Measurements from ENCODE around the gene SLC49A4. TPM values are rescaled to one million over a fixed set of nuclear protein-coding genes. Genes with fewer than 3 reads are reported as not detected.
A peak's percentile ranks its signal among the peaks of the same experiment; 100 is the strongest.

The SLC49A4 gene
- total RNA-seq, 1 experiment from 2014 or later = 49.5 TPM

DNA sequence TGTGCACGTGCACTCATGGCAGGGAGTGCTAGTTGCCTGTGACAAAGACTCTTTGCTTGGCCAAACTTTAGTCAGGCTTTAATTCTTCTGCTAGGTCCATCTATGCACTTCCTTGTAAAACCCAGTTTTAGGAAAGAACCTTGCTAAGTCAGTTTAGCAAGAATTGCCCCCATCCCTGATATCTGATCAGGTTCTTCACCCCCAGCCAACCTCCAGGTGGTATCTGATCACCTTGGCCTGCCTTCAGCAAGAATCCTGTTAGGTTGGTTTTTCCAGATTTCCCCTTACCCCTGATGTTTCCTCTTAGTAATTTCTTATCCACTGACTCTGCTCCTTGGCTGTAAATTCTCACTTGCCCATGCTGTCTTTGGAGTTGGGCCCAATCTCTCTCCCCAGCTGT is 9.6 kb upstream of the SLC49A4 start:
- DNase-seq (ENCODE audit: low spot score) = no peak

DNA sequence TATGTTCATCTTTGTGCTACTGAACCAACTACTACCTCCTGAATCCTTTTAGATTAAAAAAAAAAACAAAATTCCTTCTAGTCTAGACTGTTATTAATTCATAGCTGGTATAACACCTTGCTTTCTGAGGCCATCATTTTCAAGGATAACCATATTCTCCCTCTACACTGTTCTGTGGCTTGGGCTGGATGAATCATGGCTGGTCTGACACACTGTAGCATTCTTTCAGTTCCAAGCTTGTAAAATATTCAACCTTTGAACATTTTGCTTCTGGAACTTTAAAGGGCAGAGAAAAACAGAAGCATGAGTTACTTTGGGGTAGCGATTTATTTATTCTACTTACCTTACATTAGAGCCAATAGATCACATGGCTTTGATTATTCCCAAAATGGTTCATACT is 8.8 kb upstream of the SLC49A4 start:
- peak; percentile 32 for DNase-seq (ENCODE audit: low spot score)

- DNase-seq (ENCODE audit: low spot score) = no peak
These were observed 7.0 kb upstream of the SLC49A4 start for GRCh38 chr3:122787872-122788271.

DNA sequence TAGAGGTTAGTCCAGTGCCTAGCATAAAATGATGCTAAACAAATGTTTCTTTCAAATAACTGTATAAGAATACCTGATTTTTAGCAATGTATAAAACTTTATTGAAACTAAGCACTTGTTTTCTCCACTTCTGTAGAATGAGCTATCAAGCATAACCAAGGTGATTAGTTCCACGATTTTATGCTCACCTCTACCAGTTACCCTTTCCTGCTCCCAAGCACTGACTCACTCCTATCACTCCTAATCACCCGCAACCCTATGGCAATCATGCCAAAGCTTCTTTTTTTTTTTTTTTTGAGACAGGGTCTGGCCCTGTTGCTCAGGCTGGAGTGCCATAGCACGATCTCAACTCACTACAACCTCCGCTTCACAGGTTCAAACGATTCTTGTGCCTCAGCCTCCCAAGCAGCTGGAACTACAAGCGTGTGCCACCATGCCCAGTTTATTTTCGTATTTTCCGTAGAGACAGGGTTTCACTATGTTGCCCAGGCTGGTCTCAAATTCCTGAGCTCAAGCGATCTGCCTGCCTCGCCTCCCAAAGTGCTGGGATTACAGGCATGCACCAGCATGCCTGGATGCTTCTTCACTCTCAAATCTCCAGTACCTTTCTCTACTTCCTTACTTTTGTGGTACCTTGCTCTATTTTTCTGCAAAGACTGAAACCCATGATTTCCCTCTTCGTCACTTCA is 5.1 kb upstream of the SLC49A4 start:
- DNase-seq (ENCODE audit: low spot score) = no peak

GRCh38 chr3:122793568-122794416 is 1.1 kb upstream of the SLC49A4 start, which contains the start of gene HSPBAP1:
HSPBAP1 (minus strand) TSS chr3:122793831; CDS start chr3:122793680, 151 bp downstream.
- DNase-seq (ENCODE audit: low spot score) = peak; percentile 81

DNA sequence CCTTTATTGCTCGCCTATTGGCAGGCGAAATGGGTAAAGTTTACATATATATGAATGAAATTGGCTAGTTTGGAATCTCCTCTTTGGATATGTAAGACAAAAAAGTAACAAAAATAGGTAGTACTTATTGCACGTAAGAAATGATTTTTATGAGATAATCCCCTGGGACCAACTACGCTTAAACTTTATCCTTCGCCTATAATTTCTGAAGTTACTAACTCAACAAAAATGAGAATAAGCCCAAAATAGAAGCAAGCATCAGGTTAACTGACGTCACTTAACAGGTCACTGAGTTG is 438 bp upstream of the SLC49A4 start:
- DNase-seq (ENCODE audit: low spot score) = no peak

DNA sequence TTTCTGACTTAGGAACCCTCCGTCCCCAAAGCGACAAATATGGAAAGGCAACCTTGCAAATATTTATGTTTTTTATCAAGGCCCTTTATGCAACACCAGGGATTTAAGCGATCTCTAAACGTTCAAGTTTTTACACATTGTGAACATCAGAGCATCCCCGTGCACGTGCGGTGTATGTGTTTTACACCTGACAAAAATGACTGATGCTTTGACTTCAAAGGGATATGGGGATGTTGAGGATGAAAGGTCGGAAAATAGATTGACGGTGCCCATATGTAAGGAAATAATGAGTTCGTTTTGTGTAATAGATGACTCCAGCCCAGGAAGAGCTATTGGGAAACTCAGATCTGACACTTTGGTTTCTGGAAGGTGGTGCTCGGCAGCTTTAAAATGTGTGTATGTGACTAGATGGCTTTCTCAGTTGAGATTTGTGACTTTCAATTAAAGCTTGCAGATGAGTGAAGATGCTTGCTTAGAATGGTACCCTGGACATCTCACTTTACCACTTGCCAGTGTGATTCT is 866 bp downstream of the SLC49A4 start:
- no peak for DNase-seq (ENCODE audit: low spot score)

DNA sequence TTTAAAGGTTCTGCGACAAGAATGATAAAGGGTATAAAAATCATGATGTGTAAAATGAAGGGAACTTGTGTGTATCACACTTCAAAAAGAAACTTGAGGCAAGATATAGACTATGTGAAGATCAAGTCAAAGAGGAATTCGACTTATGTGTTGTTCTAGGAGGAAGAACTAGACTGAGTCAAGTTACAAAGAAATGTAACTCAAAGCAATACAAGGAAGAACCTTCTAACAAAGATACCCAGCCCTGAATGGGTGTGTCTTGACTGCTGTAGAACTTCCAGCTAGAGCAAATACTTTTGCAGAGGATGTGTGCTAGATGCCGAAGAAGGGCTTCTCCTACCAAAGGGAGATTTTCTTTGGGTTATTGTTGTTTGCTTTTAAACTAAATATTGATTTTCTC is 2.4 kb downstream of the SLC49A4 start:
- DNase-seq (ENCODE audit: low spot score) = no peak

DNA sequence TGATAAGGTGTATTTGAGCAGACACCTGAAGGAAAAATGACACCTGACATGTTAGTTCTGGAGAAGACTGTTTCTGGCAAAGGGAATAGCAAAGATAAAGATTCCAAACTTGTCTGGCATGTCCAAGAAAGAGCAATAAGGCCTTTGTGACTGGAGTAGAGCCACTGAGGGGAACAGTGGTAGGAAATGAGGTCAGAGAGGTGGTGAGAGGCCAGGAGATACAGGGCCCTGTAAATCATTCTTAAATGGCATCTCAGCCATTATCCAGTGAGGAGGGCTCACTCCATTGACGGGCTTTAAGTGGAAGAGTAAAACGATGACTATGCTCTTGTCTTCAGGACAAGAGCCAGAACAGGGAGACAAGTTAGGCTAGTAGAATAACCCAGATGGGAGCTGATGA is 4.5 kb downstream of the SLC49A4 start:
- no peak for DNase-seq (ENCODE audit: low spot score)

- no peak for DNase-seq (ENCODE audit: low spot score)
These were observed 5.2 kb downstream of the SLC49A4 start for GRCh38 chr3:122800031-122800430.

- DNase-seq (ENCODE audit: low spot score) = no peak
These were observed 5.9 kb downstream of the SLC49A4 start for GRCh38 chr3:122800706-122801237.

GRCh38 chr3:122802323-122802722 is 7.5 kb downstream of the SLC49A4 start:
- DNase-seq (ENCODE audit: low spot score) = no peak

GRCh38 chr3:122803977-122804376 is 9.1 kb downstream of the SLC49A4 start:
- DNase-seq (ENCODE audit: low spot score) = no peak

DNA sequence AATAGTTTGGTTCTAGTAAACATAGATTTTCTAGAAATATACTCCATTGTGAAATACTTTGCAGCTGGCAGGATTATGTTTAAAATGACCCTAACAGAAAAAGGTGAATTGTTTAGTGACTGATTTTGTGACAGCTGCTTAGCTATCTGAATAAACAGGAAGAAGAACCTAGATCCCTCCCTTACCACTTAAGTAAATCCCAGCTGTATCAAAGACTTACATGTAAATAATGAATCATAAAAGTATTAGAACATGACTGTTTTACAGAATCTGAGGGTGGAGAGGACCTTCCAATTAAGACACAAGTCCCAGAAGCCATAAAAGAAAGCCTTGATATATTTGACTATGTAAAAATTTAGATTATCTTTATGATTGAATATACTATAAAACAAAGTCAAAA is 15.9 kb downstream of the SLC49A4 start:
- DNase-seq (ENCODE audit: low spot score) = no peak

- DNase-seq (ENCODE audit: low spot score) = no peak
These were observed 21.7 kb downstream of the SLC49A4 start for GRCh38 chr3:122816587-122816986.

DNA sequence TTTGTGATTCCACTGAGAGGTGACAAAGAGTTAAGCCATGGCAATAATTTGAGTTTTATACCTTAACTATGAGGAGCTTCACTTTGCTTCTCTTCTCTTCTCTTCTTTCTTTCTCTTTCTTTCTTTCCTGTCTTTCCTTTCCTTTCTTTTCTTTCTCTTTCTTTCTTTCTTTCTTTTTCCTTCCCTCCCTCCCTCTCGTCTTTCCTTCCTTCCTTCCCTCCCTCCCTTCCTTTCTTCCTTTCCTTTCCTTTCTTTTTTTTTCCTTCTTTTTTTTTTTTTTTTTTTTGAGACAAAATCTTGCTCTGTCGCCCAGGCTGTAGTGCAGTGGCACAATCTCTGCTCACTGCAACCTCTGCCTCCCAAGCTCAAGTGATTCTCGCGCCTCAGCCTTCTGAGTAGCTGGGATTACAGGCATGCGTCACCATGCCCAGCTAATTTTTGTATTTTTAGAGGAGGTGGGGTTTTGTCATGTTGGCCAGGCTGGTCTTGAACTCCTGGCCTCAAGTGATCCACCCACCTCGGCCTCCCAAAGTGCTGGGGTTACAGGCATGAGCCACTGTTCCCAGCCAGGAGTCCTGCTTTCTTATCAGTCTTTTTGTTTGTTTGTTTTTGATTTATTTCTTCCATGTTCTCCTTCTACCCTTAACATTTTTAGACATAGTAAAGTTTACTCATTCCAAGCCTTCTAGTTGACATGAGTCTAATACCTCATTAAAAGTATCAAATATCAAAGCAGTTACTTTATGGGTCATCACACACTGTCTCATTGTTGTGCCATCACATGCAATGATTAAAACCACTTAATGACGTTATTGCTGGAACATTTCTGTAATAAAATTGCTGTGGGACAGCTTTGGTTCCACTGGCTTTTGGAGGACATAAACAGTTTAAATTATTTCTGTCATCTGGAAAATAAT is 29.9 kb downstream of the SLC49A4 start:
- peak; percentile 10 for DNase-seq (ENCODE audit: low spot score)

DNA sequence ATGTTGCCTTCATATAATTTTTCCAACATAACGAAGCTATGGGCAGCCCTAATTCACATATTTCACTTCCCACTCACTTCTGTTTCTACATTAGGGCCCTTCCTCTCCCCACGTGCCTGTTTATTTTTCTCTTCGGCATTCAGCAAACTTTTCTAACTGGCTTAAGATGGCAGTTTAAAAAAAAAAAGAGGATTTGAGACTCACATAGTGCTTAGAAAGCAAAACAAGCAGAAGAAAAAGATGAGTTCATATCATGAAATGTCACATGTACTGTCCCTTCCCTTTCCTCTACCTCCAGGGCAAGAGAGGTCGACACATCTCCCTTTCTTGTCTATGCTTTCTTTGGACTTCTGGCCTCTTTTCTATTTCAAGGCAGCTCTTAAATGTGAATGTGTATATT is 30.6 kb downstream of the SLC49A4 start:
- no peak for DNase-seq (ENCODE audit: low spot score)

DNA sequence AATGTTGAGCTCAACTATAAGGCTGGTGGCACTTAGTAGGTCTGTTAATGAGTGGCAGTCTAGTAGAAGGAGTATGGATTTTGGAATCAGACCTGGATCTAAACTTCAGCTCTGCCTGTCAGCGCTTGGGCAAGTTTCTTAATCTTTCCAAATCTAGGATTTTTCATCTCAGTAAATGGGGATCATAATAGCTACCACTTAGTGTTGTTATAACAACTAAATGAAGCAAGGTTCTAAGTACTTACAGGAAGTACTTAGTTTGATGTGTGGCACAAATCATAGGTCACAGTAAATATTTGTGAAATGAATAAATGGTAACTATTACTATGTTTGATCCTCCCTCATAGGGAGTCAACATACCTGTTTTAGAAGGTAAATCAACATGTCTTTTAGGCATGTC is 31.4 kb downstream of the SLC49A4 start:
- no peak for DNase-seq (ENCODE audit: low spot score)

DNA sequence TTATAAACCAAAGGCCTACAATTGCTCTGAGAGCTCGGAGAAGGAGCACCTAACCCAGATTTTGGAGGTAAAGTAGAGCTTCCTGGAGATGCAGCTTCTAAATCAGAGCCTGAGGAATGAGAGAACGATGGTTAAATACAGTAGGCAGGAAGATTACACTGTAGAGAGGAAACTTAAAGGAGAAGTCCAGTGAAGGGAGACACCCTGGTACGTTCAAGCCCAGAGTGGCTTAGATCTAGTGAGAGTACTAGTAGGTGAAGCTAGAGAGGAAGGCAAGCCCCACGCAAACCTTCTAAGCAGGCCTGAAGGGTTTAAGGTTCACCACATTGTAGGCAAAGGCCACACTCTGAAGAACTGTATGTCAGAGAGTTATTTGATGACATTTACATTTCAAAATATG is 33.4 kb downstream of the SLC49A4 start:
- DNase-seq (ENCODE audit: low spot score) = no peak

DNA sequence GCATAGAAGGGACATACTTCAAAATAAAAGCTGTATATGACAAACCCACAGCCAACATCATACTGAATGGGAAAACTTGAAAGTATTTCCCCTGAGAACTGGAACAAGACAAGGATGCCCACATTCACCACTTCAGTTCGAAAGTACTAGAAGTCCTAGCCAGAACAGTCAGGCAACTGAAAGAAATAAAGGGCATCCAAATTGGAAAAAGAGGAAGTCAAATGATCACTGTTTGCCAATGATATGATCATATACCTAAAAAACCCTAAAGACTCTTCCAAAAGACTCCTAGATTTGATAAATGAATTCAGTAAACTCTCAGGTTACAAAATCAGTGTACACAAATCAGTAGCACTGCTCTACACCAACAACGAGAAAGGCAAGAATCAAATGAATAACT is 40.7 kb downstream of the SLC49A4 start:
- DNase-seq (ENCODE audit: low spot score) = no peak

- DNase-seq (ENCODE audit: low spot score) = no peak
These were observed 48.7 kb downstream of the SLC49A4 start for GRCh38 chr3:122843604-122844003.

DNA sequence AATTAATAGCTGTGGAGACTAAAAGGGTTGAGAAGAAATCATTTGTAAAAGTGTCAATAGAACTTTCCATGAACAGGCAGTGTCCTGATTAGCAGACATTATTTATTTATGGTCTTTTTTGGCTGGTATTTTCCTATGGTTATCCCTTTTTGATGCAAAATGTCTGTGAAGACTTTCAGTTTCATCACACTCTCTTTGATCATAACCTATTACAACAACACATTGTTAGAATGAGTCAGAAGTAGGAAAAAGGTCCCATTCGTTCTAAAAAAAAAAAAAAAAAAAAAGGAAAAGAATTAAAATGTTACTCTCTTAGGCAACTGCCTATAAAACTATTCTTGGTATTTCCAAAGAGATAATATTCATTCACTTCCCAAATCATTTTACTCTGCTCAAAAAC is 62.1 kb downstream of the SLC49A4 start:
- no peak for DNase-seq (ENCODE audit: low spot score)

All from A172 (cell line).